GM12865 (cell line): ENCODE data around the gene GLI2.

Experiments used
- DNase-seq: peaks from one replicate; pipeline ENCODE4 v3.0.0; 2010; ENCODE audit warnings: low read depth
- H3K4me3 ChIP-seq: 2 replicates; pipeline ENCODE4 v1.5.1; 2011; ENCODE audit warnings: mild to moderate bottlenecking, low read depth, low read length, control low read depth
- CTCF ChIP-seq: IDR thresholded peaks from 2 replicates; pipeline ENCODE4 v1.5.1; 2011; ENCODE audit warnings: low read length, control low read depth, low read depth, inconsistent platforms; ENCODE audit not compliant: insufficient read depth; ENCODE audit errors: missing control alignments

The GLI2 gene

GRCh38 chr2:120777787-120778186 is 42.1 kb downstream of the GLI2 start:
- H3K4me3 ChIP-seq: no peak overlapping the region
- TF ChIP-seq CTCF: no peak
- DNase-seq: no peak

GRCh38 chr2:120778244-120778643 is 42.6 kb downstream of the GLI2 start:
- DNase-seq: no peak
- no peak overlapping the region for H3K4me3 ChIP-seq
- no peak for TF ChIP-seq CTCF

- H3K4me3 ChIP-seq: no peak overlapping the region
- TF ChIP-seq CTCF: no peak
- no peak for DNase-seq
Observed at GRCh38 chr2:120779781-120780283, 44.2 kb downstream of the GLI2 start.

GRCh38 chr2:120780402-120780801 is 44.7 kb downstream of the GLI2 start:
- no peak for TF ChIP-seq CTCF
- DNase-seq: no peak
- no peak overlapping the region for H3K4me3 ChIP-seq

GRCh38 chr2:120783371-120783791 is 47.7 kb downstream of the GLI2 start:
- DNase-seq: no peak
- TF ChIP-seq CTCF: no peak
- H3K4me3 ChIP-seq: no peak overlapping the region

GRCh38 chr2:120783969-120784372 is 48.3 kb downstream of the GLI2 start:
- no peak for TF ChIP-seq CTCF
- H3K4me3 ChIP-seq: no peak overlapping the region
- no peak for DNase-seq
